Gastroesophageal sphincter (tissue), 3 donors: Measurements from ENCODE around the gene TTC33.

Experiments used
- CTCF ChIP-seq, 4 experiments: fragments of 200-600 bp in 2 of 4; fragments of 450-650 bp in 2 of 4; sonication (generic) in 1 of 4; IDR thresholded peaks; one replicate each; pipeline ENCODE4 v1.5.1; 2017 to 2019; ENCODE audit warnings: antibody characterized with exemption in 4 of 4, mild to moderate bottlenecking in 2 of 4, moderate library complexity in 2 of 4
- EP300 ChIP-seq: sonication (generic); formaldehyde crosslinking; IDR thresholded peaks from one replicate; pipeline ENCODE4 v1.6.1; 2017; ENCODE audit warnings: antibody characterized with exemption, mild to moderate bottlenecking
- POLR2A ChIP-seq, 2 donors: fragments of 450-650 bp; IDR thresholded peaks; one replicate each; pipeline ENCODE4 v1.6.1; 2017; ENCODE audit warnings: antibody characterized with exemption in 2 of 2, mild to moderate bottlenecking in 2 of 2, moderate library complexity in 1 of 2
- POLR2AphosphoS5 ChIP-seq: sonication (generic); formaldehyde crosslinking; IDR thresholded peaks from one replicate; pipeline ENCODE4 v1.6.1; 2017; ENCODE audit warnings: antibody characterized with exemption

- no peak for TF ChIP-seq CTCF (IDR thresholded peaks at IDR 0.05)
- TF ChIP-seq POLR2AphosphoS5 = no peak
- no peak for TF ChIP-seq POLR2A (IDR thresholded peaks at IDR 0.05)
- TF ChIP-seq EP300 = no peak
Measured at GRCh38 chr5:40560474-40561110, 195.2 kb downstream of the TTC33 start.
